ENCODE results near the gene RSU1. TPM values are rescaled to one million over a fixed set of nuclear protein-coding genes. Genes with fewer than 3 reads are reported as not detected.

The RSU1 gene
- polyA plus RNA-seq, 1 donor (not counting 4 experiments of a cell fraction or from before 2014, with no cell fraction given) = 125 TPM

DNA sequence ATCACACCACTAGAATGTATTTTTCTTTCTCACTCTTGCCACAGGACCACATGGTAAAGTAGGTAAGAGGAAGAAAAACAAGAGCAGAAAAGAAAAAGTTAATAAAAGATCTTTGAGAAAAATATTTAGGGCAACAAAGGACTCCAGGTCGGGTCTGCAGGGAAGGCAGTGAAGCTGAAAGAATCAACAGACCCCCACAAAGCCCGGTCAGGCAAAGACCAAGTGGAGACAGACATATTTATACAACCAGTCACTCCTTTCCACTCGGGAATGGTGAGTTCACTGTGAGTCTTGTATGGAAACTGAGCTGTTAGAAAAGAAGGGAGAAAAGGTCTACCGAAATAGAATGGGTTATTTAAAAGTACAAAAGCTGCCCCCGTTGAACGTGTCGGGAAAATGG is 28.0 kb downstream of the RSU1 start:
- Histone ChIP-seq H3K9me3 (ENCODE audit: control insufficient read depth, low read depth, low read length) (no peaks in the 10 kb centered on the region), H3K27ac (ENCODE audit: control insufficient read depth, insufficient read depth, low read length) (no peak overlapping the region), H4K20me1 (ENCODE audit: control insufficient read depth, extremely low read depth, insufficient read depth, low read length) (no peaks in the 10 kb centered on the region), H3K79me2 (ENCODE audit: control insufficient read depth, insufficient read depth, low read length) (peaks cover 30% of the 10 kb centered on the region), H3K4me2 (ENCODE audit: control insufficient read depth, extremely low read depth, insufficient read depth, low read depth, low read length) (no peak overlapping the region), H3K9ac (ENCODE audit: control insufficient read depth, extremely low read depth, insufficient read depth, low read length) (no peak overlapping the region), H3K4me3 (ENCODE audit: control insufficient read depth in 2 of 3, extremely low read depth in 1 of 3, insufficient read depth in 2 of 3, low read depth in 1 of 3, low read length in 3 of 3) (no peak overlapping the region), H3K4me1 (ENCODE audit: control insufficient read depth, extremely low read depth, insufficient read depth, low read length) (no peaks in the 10 kb centered on the region), H3K36me3 (ENCODE audit: control insufficient read depth in 2 of 2, extremely low read depth in 1 of 2, insufficient read depth in 2 of 2, low read length in 2 of 2) (no peaks in the 10 kb centered on the region), H3K9me1 (ENCODE audit: control insufficient read depth, extremely low read depth, insufficient read depth, low read length) (no peaks in the 10 kb centered on the region), H2AFZ (ENCODE audit: control insufficient read depth, low read length) (no peak overlapping the region), H3K27me3 (ENCODE audit: control insufficient read depth, extremely low read depth, insufficient read depth, low read length) (no peaks in the 10 kb centered on the region)
- FAIRE-seq (no peak), DNase-seq (ENCODE audit: low read depth, low spot score) (no peak)
- TF ChIP-seq EZH2 (IDR thresholded peaks at IDR 0.05; ENCODE audit: low read length) = no peak
- TF ChIP-seq, protein P1, sequence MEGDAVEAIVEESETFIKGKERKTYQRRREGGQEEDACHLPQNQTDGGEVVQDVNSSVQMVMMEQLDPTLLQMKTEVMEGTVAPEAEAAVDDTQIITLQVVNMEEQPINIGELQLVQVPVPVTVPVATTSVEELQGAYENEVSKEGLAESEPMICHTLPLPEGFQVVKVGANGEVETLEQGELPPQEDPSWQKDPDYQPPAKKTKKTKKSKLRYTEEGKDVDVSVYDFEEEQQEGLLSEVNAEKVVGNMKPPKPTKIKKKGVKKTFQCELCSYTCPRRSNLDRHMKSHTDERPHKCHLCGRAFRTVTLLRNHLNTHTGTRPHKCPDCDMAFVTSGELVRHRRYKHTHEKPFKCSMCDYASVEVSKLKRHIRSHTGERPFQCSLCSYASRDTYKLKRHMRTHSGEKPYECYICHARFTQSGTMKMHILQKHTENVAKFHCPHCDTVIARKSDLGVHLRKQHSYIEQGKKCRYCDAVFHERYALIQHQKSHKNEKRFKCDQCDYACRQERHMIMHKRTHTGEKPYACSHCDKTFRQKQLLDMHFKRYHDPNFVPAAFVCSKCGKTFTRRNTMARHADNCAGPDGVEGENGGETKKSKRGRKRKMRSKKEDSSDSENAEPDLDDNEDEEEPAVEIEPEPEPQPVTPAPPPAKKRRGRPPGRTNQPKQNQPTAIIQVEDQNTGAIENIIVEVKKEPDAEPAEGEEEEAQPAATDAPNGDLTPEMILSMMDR (optimal IDR thresholded peaks at IDR 0.05 in 1 of 3, IDR thresholded peaks at IDR 0.05 in 1 of 3, conservative IDR thresholded peaks at IDR 0.05 in 1 of 3; ENCODE audit: extremely low read depth in 1 of 3, insufficient read depth in 2 of 3, low read length in 3 of 3) = no peak
- dilution Hi-C loops (cut with MboI; ENCODE audit: extremely low pct_ligation_motif_present, low sequenced_read_pairs) = no loop called here

DNA sequence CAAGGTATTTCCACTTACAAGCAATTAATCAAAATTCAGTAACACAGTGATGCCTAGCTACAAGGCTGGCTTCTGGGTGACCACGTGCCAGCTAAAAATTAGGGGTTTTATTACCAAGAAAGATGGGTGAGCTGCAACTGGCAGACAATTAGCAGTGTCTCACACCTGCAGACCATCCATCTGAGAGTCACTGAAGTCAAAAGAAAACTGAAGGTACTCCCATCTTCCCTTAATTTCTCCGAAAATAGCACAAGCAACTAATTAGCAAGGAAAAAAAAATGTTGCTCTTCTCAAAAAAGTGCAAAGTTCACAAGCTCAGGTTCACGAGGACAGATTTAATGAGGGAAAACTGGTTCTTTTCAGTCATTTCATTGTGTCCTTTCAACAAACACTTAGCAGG is 28.4 kb downstream of the RSU1 start:
- no peak overlapping the region for H3K4me3 ChIP-seq (ENCODE audit: control insufficient read depth in 2 of 3, extremely low read depth in 1 of 3, insufficient read depth in 2 of 3, low read depth in 1 of 3, low read length in 3 of 3)
- no peak overlapping the region for H2AFZ ChIP-seq (ENCODE audit: control insufficient read depth, low read length)
- peaks cover 27% of the 10 kb centered on the region for H3K79me2 ChIP-seq (ENCODE audit: control insufficient read depth, insufficient read depth, low read length)
- H3K4me1 ChIP-seq (ENCODE audit: control insufficient read depth, extremely low read depth, insufficient read depth, low read length) = no peaks in the 10 kb centered on the region
- H3K36me3 ChIP-seq (ENCODE audit: control insufficient read depth in 2 of 2, extremely low read depth in 1 of 2, insufficient read depth in 2 of 2, low read length in 2 of 2) = no peaks in the 10 kb centered on the region
- no peaks in the 10 kb centered on the region for H4K20me1 ChIP-seq (ENCODE audit: control insufficient read depth, extremely low read depth, insufficient read depth, low read length)
- no peak overlapping the region for H3K4me2 ChIP-seq (ENCODE audit: control insufficient read depth, extremely low read depth, insufficient read depth, low read depth, low read length)
- H3K9me3 ChIP-seq (ENCODE audit: control insufficient read depth, low read depth, low read length) = no peaks in the 10 kb centered on the region
- no peak for DNase-seq (ENCODE audit: low read depth, low spot score)
- no peak overlapping the region for H3K9ac ChIP-seq (ENCODE audit: control insufficient read depth, extremely low read depth, insufficient read depth, low read length)
- H3K27me3 ChIP-seq (ENCODE audit: control insufficient read depth, extremely low read depth, insufficient read depth, low read length) = no peaks in the 10 kb centered on the region
- dilution Hi-C loops (cut with MboI; ENCODE audit: extremely low pct_ligation_motif_present, low sequenced_read_pairs) = no loop called here
- FAIRE-seq = no peak
- H3K9me1 ChIP-seq (ENCODE audit: control insufficient read depth, extremely low read depth, insufficient read depth, low read length) = no peaks in the 10 kb centered on the region
- no peak overlapping the region for H3K27ac ChIP-seq (ENCODE audit: control insufficient read depth, insufficient read depth, low read length)
- TF ChIP-seq EZH2 (IDR thresholded peaks at IDR 0.05; ENCODE audit: low read length) = no peak
- TF ChIP-seq, protein P1 (optimal IDR thresholded peaks at IDR 0.05 in 1 of 3, IDR thresholded peaks at IDR 0.05 in 1 of 3, conservative IDR thresholded peaks at IDR 0.05 in 1 of 3; ENCODE audit: extremely low read depth in 1 of 3, insufficient read depth in 2 of 3, low read length in 3 of 3) = no peak
